Heart left ventricle (tissue), 16 donors: ENCODE results near the gene PEF1. TPM values are rescaled to one million over a fixed set of nuclear protein-coding genes. Genes with fewer than 3 reads are reported as not detected.

Source experiments
- ATAC-seq, 4 donors: fragments of 200-7000 bp; cut with Tn5 transposase; one replicate each; pipeline ENCODE4 v1.9.1; 2020 to 2022; ENCODE audit warnings: moderate library complexity in 4 of 4, mild to moderate bottlenecking in 3 of 4, moderate number of reproducible peaks in 1 of 4
- DNase-seq, 5 donors: peaks; one replicate each; pipeline ENCODE4 v3.0.0-alpha.2; 2020
- H3K27ac ChIP-seq, 12 donors: fragments of 200-600 bp; sonication (generic) in 4 of 12; one replicate each; pipeline versions ENCODE4 v1.5.0 to v1.8.0; 2016 to 2022; ENCODE audit warnings: mild to moderate bottlenecking in 2 of 12
- H3K27me3 ChIP-seq, 9 donors: fragments of 200-600 bp; sonication (generic) in 2 of 9; one replicate each; pipeline versions ENCODE4 v1.5.1 to v1.8.0; 2016 to 2022; ENCODE audit warnings: mild to moderate bottlenecking in 3 of 9
- H3K36me3 ChIP-seq, 9 donors: fragments of 200-600 bp; sonication (generic) in 2 of 9; one replicate each; pipeline versions ENCODE4 v1.5.0 to v1.8.0; 2018 to 2022; ENCODE audit warnings: mild to moderate bottlenecking in 2 of 9
- H3K4me1 ChIP-seq, 12 donors: fragments of 200-600 bp; sonication (generic) in 4 of 12; one replicate each; pipeline versions ENCODE4 v1.5.0 to v1.8.0; 2016 to 2022; ENCODE audit warnings: mild to moderate bottlenecking in 3 of 12
- H3K4me3 ChIP-seq, 12 donors: fragments of 200-600 bp; sonication (generic) in 4 of 12; one replicate each; pipeline versions ENCODE4 v1.5.0 to v1.8.0; 2017 to 2022; ENCODE audit warnings: mild to moderate bottlenecking in 9 of 12, moderate library complexity in 4 of 12
- H3K9me3 ChIP-seq, 12 donors: fragments of 200-600 bp; sonication (generic) in 4 of 12; one replicate each; pipeline versions ENCODE4 v1.5.0 to v1.8.0; 2016 to 2022; ENCODE audit warnings: mild to moderate bottlenecking in 1 of 12
- CTCF ChIP-seq, 12 donors: fragments of 200-600 bp; sonication (generic) in 4 of 12; IDR thresholded peaks; one replicate each; pipeline versions ENCODE4 v1.5.0 to v1.8.0; 2018 to 2022; ENCODE audit warnings: antibody characterized with exemption in 12 of 12, mild to moderate bottlenecking in 5 of 12
- POLR2A ChIP-seq, 2 donors: fragments of 450-650 bp; IDR thresholded peaks; one replicate each; pipeline ENCODE4 v1.6.1; 2017; ENCODE audit warnings: antibody characterized with exemption in 2 of 2, mild to moderate bottlenecking in 2 of 2, moderate library complexity in 2 of 2
- WGBS, 4 donors: extraction: QIAGEN DNeasy Blood & Tissue Kit in 2 of 4; methylation state at CpG; one replicate each; pipeline versions ENCODE4 v1.1.5 to v1.1.7; 2013 to 2018; 5-methylcytosine and 5-hydroxymethylcytosine counted together
- intact Hi-C, 10 donors: fragments of 100-400 bp; cut with DNase I; formaldehyde crosslinking; loops; one replicate each; pipeline versions ENCODE4 v1.11.1 to v1.14.2; 2022
- polyA plus RNA-seq, 2 donors: library from polyadenylated mRNA; stranded (reverse); fragments of 200-250 nt; gene quantifications; one replicate each; pipeline ENCODE4 v1.2.3, GENCODE V29; 2013
- total RNA-seq, 9 donors: library from RNA; depleted of rRNA in 2 of 9; stranded (reverse); fragments of >200 nt in 2 of 9; fragmentation: NEBNext Ultra II Directional in 3 of 9; extraction: Animal tissue kit (Norgen Biotek cat#: 25700) in 3 of 9; gene quantifications; one replicate each; pipeline versions ENCODE4 v1.1.0 to v1.2.4, GENCODE V29; 2016 to 2023
- donor health status: ischemic (EF 13 %, LVEDD 7.1; RV severe dilation, severe dysfunction).
- donor health status: healthy with polysubstance abuse.
- donor health status: DM: no; HTN: yes; CAD: no.
- donor health status: DM: no; HTN: no; CAD: no.
- donor health status: ischemic (EF 25% LVEDD 6.9; RV normal size, moderate dysfunction).
- donor health status: ischemic (EF 25% LVEDD 5.7; RV mildly dilated, moderate dysfunction).
- donor health status: healthy.
- donor health status: DM: yes; HTN: yes; CAD: no.
- donor health status: ischemic (EF 35%, LVEDD 5.7; RV mildly dilated, moderate dysfunction).
- donor health status: nonischemic (EF 11% LVEDD 7.7; RV severe dilation, severe dysfunction).
- donor health status: DM: yes; HTN: yes; CAD: no.
- donor health status: PGD.
- donor health status: ischemic (EF 29% LVEDD 5.4; RV normal size, mild dysfunction).
- donor health status: nonischemic (EF 23%, LVEDD 6.1; RV moderate dilation, normal function).

PEF1 gene
- total and polyA plus RNA-seq, 11 donors = 32.2 to 106 (median 42.4) TPM

DNA sequence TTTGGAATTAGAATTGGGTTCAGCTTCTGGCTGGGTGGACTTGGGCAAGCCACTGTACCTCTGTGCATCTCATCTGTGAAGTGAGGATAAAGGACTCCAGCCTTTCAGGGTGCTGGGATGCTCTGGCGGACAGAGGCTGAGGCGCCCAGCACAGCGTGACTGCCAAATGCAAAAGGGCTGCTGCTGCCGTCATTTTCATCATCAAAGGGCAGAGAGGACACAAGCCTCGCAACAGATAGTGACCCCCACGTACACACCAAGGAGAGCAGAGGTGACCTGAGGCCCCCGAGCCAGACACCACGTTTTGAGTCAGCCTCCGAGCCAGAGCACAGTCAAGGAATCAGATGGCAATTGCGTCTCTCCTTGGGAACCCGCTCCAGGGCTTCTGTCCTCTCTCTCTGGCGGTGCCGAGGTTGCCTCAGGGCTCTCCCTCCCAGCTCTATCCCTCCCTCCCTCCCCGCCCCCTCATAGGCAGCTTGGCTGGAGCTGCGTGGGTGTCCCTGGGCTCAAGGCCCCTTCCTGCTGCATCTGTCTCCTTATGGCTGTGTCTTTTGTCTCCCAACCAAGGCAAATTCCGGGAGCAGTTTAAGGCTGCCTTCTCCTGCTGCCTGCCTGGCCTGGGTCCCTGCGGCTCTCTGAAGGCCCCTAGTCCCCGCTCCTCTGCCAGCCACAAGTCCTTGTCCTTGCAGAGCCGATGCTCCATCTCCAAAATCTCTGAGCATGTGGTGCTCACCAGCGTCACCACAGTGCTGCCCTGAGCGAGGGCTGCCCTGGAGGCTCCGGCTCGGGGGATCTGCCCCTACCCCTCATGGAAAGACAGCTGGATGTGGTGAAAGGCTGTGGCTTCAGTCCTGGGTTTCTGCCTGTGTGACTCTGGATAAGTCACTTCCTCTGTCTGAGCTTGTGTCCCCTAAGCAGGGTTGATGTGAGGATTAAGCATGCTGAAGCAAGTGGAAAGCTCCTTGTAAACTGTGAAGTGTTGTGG is 18.2 kb downstream of the PEF1 start:
- no peak overlapping the region for H3K4me3 ChIP-seq
- no peaks in the 10 kb centered on the region for H3K9me3 ChIP-seq
- peak overlapping the region; percentile 83 to 97 (median 90) for H3K27ac ChIP-seq
- intact Hi-C loops = loop anchor here in 1 of 10 donors (5.0 kb wide), 1 partner anchor 59 kb away; no protein-coding TSS in a partner anchor
- peaks cover 3 to 77% (median 41%) of the 10 kb centered on the region in 12 donors for H3K4me1 ChIP-seq
- no peaks in the 10 kb centered on the region for H3K27me3 ChIP-seq
- H3K36me3 ChIP-seq = peaks cover 0 to 43% (median 34%) of the 10 kb centered on the region in 9 donors
- DNase-seq = peak in 2 of 5 donors; percentile 39 to 70
- peak in 3 of 4 donors; percentile 5 to 27 (median 6) for ATAC-seq
- no peak for TF ChIP-seq POLR2A (IDR thresholded peaks at IDR 0.05)
- TF ChIP-seq CTCF (IDR thresholded peaks at IDR 0.05) = no peak
- 49 to 61% (median 60%) methylated on average over 18 to 23 of the region's 23 CpGs for whole genome bisulfite sequencing, 4 donors

DNA sequence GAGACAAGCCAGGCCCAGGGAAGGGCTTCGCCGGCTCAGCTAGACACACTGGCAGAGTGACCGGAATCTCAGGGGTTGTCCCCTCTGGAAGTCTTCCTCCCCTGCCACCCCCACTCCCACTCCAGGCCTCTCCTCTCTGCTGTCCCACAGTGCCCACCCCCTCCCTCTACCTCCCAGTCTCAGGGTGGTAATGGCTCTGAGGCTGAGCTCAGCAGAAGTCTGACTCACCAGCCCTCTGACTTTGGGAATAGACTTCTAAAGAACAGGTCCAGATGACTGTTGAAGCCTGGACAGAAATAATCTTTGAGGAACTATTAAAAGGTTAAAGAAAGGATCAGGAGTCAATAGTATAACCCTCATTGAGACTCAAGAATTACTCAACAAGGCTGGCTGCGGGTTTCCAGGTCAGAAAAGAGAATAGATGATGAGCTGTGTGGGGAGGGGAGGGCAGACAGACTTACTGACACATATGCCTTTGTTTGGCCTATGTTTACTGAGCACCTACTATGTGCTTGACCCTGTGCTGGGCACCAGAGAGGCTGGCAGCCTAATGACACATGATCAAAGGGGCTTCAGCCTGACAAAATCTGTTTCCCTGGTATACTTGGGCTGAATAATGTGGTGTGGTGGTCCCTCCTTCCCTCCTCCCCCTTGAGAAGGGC is 19.0 kb downstream of the PEF1 start:
- no peak for TF ChIP-seq CTCF (IDR thresholded peaks at IDR 0.05)
- no peak for TF ChIP-seq POLR2A (IDR thresholded peaks at IDR 0.05)
- Histone ChIP-seq H3K27me3 (no peaks in the 10 kb centered on the region), H3K4me1 (peaks cover 3 to 73% (median 37%) of the 10 kb centered on the region in 12 donors), H3K36me3 (peaks cover 0 to 35% (median 27%) of the 10 kb centered on the region in 9 donors), H3K27ac (peak overlapping the region; percentile 83 to 97 (median 90)), H3K4me3 (no peak overlapping the region), H3K9me3 (no peaks in the 10 kb centered on the region)
- WGBS, 4 donors = 63 to 98% (median 88%) methylated on average over 1 to 4 of the region's 4 CpGs
- DNase-seq (no peak), ATAC-seq (no peak)
- intact Hi-C loops = loop anchor here in 1 of 10 donors (5.0 kb wide), 1 partner anchor 58 kb away; no protein-coding TSS in a partner anchor

- WGBS, 4 donors = 90 to 95% (median 92%) methylated on average over 12 to 16 of the region's 16 CpGs
- Histone ChIP-seq H3K9me3 (no peaks in the 10 kb centered on the region), H3K4me1 (peaks cover 3 to 66% (median 37%) of the 10 kb centered on the region in 12 donors), H3K27me3 (no peaks in the 10 kb centered on the region), H3K27ac (peak overlapping the region in 7 of 12 donors; percentile 44 to 95 (median 88)), H3K4me3 (no peak overlapping the region), H3K36me3 (peaks cover 0 to 27% (median 20%) of the 10 kb centered on the region in 9 donors)
- intact Hi-C loops = loop anchor here in 1 of 10 donors (5.0 kb wide), 1 partner anchor 58 kb away; no protein-coding TSS in a partner anchor
- TF ChIP-seq POLR2A (IDR thresholded peaks at IDR 0.05) (no peak), CTCF (IDR thresholded peaks at IDR 0.05) (no peak)
- DNase-seq (no peak), ATAC-seq (no peak)
Observed at GRCh38 chr1:31624731-31625514, 19.8 kb downstream of the PEF1 start.
